Gastroesophageal sphincter (tissue), 3 donors: ENCODE data around the gene ARMH3.

Experiments
- EP300 ChIP-seq: sonication (generic); formaldehyde crosslinking; IDR thresholded peaks from one replicate; pipeline ENCODE4 v1.6.1; 2017; ENCODE audit warnings: antibody characterized with exemption, mild to moderate bottlenecking
- POLR2A ChIP-seq, 2 donors: fragments of 450-650 bp; IDR thresholded peaks; one replicate each; pipeline ENCODE4 v1.6.1; 2017; ENCODE audit warnings: antibody characterized with exemption in 2 of 2, mild to moderate bottlenecking in 2 of 2, moderate library complexity in 1 of 2
- POLR2AphosphoS5 ChIP-seq: sonication (generic); formaldehyde crosslinking; IDR thresholded peaks from one replicate; pipeline ENCODE4 v1.6.1; 2017; ENCODE audit warnings: antibody characterized with exemption
- TF ChIP-seq, protein P1 (sequence below), 4 experiments: fragments of 200-600 bp in 2 of 4; fragments of 450-650 bp in 2 of 4; sonication (generic) in 1 of 4; IDR thresholded peaks; one replicate each; pipeline ENCODE4 v1.5.1; 2017 to 2019; ENCODE audit warnings: antibody characterized with exemption in 4 of 4, mild to moderate bottlenecking in 2 of 4, moderate library complexity in 2 of 4

DNA sequence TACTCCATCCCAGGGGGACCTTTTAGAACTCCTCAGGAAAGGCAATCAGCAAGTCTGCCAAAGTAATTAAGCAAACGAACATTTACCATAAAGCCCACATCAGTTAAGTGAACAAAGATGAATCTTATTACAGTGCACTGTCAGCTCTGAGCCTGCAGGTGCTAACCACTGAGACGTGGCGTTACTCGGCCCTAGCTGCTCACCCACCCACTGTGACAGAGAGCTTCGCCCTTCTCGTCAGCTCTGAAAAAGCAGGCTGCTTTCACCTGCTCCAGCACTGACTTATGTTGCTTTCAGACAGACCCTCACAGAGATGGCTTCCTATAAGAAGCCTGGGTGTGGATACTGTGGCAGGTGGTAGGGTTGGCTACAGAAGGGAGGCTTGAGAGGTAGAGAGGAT lies 154.6 kb downstream of the ARMH3 start:
- TF ChIP-seq POLR2A (IDR thresholded peaks at IDR 0.05) (no peak), POLR2AphosphoS5 (no peak), EP300 (no peak)
- TF ChIP-seq, protein P1, sequence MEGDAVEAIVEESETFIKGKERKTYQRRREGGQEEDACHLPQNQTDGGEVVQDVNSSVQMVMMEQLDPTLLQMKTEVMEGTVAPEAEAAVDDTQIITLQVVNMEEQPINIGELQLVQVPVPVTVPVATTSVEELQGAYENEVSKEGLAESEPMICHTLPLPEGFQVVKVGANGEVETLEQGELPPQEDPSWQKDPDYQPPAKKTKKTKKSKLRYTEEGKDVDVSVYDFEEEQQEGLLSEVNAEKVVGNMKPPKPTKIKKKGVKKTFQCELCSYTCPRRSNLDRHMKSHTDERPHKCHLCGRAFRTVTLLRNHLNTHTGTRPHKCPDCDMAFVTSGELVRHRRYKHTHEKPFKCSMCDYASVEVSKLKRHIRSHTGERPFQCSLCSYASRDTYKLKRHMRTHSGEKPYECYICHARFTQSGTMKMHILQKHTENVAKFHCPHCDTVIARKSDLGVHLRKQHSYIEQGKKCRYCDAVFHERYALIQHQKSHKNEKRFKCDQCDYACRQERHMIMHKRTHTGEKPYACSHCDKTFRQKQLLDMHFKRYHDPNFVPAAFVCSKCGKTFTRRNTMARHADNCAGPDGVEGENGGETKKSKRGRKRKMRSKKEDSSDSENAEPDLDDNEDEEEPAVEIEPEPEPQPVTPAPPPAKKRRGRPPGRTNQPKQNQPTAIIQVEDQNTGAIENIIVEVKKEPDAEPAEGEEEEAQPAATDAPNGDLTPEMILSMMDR (IDR thresholded peaks at IDR 0.05), result no peak
